ENCODE results near the gene RTN4. TPM values are rescaled to one million over a fixed set of nuclear protein-coding genes. Genes with fewer than 3 reads are reported as not detected.
A peak's percentile ranks its signal among the peaks of the same experiment; 100 is the strongest.
"Not testable (repeated sequence)": the region's sequence is repeated elsewhere in the genome, so short reads cannot be mapped to it uniquely, and the experiment has no call there.

The RTN4 gene
- polyA plus RNA-seq, 1 donor: 796 TPM

- DNase-seq: no peak
These were observed 40.8 kb downstream of the RTN4 start for GRCh38 chr2:55009277-55010060.

GRCh38 chr2:55006306-55006705, 43.9 kb downstream of the RTN4 start:
- no peak for DNase-seq

DNA sequence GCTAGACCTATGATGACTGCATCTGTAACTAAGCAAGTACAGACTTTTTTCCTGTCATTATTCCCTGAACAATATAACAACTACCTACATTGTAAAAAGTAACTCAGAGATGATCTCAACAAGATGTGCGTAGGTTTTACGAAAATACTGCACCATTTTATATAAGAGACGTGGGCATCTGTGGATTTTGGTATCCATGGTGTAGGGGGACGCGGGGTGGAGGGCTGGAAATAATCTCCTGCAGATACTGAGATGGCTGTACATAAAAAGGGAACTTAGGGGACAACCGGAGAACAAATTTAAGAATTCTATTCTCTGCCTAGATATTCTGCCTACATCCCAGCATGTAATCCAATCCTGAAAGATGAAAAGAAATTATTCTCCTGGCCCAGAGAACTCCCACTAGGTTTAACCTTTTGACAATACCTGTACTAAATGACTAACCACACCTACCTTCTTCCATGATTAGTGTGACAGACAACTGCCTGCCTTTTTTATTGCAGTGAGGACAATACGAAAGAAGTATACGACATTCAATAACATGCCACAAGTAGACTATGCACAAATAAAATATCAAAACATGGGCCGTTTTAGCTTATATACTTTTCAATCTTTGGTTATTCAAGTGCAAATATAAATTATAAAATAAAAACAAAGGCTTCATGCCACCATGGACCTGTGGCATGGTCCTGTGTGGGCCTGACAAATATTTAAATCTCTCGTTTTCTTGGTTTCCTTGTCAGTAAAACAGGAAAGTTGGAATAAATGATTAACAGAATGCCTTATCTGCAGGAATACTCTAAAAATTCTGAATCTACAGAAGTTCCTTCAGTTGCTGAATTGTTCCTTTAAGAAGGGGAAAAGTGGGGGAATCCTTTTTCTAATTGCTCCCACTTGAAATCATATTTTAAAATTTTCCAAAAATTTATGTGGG, 46.3 kb downstream of the RTN4 start:
- DNase-seq: no peak

- no peak for DNase-seq
These were observed 48.5 kb downstream of the RTN4 start for GRCh38 chr2:55001716-55002115.

DNA sequence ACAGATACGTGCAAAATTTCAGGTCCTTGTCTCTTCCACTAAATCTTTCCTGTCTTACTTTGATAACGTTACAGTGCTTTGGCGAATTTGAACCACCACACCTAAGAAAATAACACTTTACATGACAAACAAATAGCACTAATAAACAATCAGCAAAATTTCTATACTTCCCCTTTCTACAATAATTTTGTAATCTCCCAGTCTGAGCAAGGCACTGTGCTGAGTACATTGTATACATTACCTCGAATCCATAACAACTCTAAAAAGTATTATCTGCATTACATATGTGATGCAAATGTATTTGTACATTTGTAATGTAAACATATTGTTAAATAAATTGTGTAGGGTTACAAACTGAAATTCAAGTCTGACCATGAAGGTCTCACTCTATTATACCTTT, 49.9 kb downstream of the RTN4 start:
- DNase-seq: no peak

DNA sequence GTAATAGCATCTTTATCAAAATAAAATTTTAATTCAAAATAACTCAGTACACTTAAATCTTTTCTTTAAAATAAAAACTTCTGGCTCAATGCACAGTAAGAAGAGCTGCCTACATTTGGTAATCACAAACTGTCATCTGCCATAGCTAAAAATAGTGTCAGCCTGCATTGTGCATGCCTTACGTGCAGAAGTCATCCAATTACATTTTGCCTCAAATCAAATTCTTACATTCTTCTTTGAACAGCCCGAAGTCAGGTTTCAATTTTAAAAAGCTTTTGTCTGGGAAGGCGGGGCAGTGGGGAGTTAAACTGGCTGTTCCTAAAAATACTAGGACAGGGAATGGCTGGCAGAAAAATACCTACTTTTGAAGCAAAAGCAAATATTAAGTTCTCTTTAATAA, 51.1 kb downstream of the RTN4 start:
- DNase-seq: no peak

DNA sequence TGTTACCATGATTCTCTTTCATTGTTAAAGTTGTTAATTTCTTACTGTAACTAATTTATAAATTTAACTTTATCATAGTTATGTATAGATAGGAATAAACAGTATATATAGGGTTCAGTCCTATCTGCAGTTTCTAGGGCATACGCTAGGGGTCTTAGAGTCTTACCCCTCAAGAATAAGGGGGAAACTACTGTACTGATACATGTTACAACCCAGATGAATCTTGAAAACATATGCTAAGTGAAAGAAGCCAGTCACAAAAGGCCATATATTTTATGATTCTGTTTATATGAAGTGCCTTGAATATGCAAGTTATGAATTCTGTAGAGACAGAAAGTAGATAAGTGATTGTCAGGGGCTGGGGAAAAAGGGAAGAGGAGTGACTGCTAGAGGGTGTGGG, 52.4 kb downstream of the RTN4 start:
- DNase-seq: no peak

GRCh38 chr2:54995553-54995952, 54.7 kb downstream of the RTN4 start:
- DNase-seq: no peak

- DNase-seq: not testable (repeated sequence)
These were observed 59.6 kb downstream of the RTN4 start for GRCh38 chr2:54990694-54991093.

DNA sequence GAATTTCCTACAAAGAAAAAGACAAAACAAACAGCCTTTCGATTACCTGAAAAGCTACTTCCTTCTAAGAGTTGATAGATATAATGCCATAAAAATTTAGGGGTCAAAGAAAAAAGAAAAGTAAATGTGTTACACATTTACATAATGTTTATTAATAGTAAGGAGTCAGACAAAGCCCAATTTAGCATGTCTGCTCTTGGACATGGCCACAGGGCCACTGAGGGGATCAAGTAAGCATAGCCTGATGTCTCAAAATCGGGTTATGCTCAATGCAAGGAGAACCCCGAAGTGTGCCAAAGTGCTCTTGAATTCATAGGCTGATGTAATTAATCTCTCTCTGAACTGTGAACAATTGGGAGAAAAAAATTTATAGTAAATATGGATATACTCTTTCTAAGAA, 61.6 kb downstream of the RTN4 start:
- no peak for DNase-seq

DNA sequence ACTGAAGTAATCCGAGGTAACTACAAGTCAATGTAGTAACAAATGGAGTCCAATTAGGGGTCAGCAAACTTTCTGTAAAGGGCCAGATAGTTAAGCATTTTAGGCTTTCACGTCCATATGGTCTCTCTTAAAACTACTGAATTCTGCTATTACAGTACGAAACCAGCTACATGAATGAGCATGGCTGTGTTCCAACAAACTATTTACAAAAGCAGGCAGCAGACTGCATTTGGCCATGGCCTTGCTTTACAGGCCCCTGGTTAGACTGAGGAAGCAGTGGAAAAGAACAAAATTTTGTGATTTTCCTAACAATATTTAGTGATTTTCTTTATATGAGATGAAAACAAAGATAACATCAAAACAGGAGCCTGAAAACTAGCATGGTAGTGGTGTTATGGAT, 64.0 kb downstream of the RTN4 start:
- no peak for DNase-seq

DNA sequence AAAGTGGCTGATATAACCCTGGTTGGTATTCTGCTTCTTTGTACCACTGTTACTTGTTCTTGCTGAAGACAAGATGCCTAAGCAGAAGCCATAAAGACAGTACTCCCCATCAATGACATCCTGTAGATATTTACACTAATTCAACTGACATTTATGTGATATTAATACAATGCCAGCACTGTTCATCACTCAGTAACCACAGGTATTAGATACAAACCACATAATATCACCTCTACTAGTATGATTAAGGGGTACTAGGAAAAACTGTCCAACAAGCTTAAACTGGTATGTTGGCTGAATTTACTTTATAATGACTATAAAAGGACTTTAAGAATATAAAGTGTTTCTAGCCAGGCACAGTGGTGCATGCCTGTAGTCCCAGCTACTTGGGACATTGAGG, 65.8 kb downstream of the RTN4 start:
- DNase-seq: no peak

DNA sequence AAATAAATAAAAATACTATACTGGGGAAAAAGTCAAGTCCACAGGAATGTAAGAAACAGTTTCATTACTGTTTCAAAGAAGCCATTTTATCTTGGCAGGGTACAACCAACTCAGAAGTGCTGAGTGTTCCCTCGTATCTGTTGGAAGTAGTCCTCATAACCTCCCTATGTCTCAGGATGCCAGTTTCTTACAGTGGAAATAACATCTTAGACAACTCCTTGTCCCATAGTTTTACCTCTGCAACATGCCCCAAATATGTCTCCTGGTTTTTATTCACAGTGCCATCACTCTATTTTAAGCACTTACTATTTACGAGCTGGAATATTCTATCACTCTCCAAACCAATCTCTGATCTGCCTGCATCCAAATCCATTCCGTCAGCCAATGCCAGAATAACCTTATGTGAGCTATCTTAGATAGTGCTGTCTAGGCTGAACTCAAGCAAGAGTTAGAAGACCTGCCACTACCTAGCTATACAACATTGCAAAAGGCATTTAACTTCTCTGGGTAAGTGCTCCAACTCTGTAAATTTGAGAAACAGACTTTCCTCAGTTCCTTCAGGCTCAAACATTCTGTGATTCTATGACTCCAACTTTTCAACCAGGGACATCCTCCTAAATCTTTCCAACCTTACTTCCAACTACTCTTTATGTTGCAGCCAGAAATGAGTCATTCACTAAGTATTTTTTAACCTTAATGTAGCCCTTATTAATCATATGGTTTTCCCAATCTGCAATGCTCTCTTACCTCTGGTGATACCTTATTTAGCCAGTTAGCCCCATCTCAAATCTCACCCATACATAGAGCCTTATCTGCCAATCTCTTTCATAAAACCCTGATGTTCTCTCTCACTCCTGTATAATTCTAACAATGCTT, 66.7 kb downstream of the RTN4 start:
- DNase-seq: peak; percentile 29

- DNase-seq: no peak
These were observed 68.9 kb downstream of the RTN4 start for GRCh38 chr2:54981385-54981784.

- DNase-seq: peak; percentile 36
These were observed 70.8 kb downstream of the RTN4 start for GRCh38 chr2:54979321-54980044.

DNA sequence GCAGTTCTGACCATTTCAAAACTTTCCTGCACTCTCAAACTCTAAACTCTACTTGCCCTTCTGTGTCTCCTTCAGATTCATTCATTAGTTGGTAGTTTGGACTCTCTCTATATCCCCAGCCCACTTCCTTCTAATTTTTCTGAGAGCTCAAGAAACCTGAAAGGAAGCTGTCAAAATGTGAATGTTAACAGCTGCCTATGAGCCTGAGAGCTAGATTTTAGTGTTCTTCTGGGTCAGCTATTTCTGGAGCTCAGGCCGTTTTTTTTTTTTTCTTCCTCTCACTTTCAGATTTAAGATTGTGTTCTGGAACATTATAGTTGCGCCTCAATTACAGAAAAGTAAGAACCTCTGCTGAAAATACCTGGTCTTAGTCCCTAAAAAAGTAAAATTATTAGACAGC, 73.1 kb downstream of the RTN4 start:
- DNase-seq: no peak

- no peak for DNase-seq
These were observed 74.4 kb downstream of the RTN4 start for GRCh38 chr2:54975598-54976492.

GRCh38 chr2:54975175-54975574, 75.1 kb downstream of the RTN4 start:
- no peak for DNase-seq

- DNase-seq: no peak
These were observed 80.3 kb downstream of the RTN4 start for GRCh38 chr2:54969940-54970338.

DNA sequence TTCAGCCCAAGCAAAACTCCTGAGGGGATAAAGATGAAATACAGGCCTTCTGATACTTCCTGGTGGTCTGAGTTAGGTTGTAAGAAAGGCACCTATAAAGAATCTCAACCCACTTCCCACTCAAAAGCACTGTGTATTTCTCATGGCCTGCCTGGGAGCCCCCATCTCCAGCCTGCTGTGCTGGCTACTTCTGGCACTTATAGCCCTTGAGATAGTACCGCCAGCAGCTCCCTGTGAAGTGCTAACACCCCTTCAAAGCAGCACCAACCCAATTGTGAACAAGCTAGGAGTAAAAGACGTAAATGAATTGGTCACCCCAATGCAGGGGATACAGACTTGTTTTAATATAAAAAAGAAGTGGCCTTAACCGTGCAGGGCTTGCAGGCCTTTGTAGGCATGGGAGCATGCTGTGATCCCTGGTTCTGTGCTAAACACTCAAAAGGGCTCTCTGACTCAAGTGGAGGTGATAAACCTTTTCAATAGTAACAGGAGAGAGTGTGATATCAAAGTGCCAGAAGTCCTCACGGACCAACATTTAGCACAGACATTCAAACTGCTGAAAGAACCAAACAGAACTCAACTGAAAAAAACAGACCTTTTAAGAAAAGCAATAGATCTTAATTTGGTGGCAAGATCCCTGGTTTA, 80.8 kb downstream of the RTN4 start:
- DNase-seq: no peak

Data from hindlimb muscle (tissue), 1 donor.